Type B pancreatic cell (in vitro differentiated cells): ENCODE data around the gene HOXC4. TPM values are rescaled to one million over a fixed set of nuclear protein-coding genes. Genes with fewer than 3 reads are reported as not detected.

Experiments
- DNase-seq: peaks from one replicate; pipeline ENCODE4 v3.0.0; 2021; ENCODE audit warnings: mixed read lengths; ENCODE audit not compliant: unreplicated experiment; ENCODE audit errors: extremely low spot score
- H3K27ac Mint-ChIP-seq: 2 replicates; pipeline ENCODE4 v1.8.0; 2021; ENCODE audit warnings: mild to moderate bottlenecking, mixed read lengths
- H3K27me3 Mint-ChIP-seq: 2 replicates; pipeline ENCODE4 v1.8.0; 2021; ENCODE audit warnings: mixed read lengths
- H3K36me3 Mint-ChIP-seq: 2 replicates; pipeline ENCODE4 v1.8.0; 2021; ENCODE audit warnings: mixed read lengths
- H3K4me1 Mint-ChIP-seq: one replicate; pipeline ENCODE4 v1.8.0; 2021; ENCODE audit warnings: mixed read lengths; ENCODE audit not compliant: unreplicated experiment
- H3K4me3 Mint-ChIP-seq: 2 replicates; pipeline ENCODE4 v1.8.0; 2021; ENCODE audit warnings: mild to moderate bottlenecking, mixed read lengths
- H3K9me3 Mint-ChIP-seq: 2 replicates; pipeline ENCODE4 v1.8.0; 2021; ENCODE audit warnings: mixed read lengths
- total RNA-seq: library from RNA; stranded (reverse); gene quantifications from 2 replicates; pipeline ENCODE4 v1.2.1, GENCODE V29; 2021; ENCODE audit warnings: low replicate concordance
- TF ChIP-seq, protein P1 (sequence below): fragments of 200-600 bp; sonication (generic); conservative IDR thresholded peaks from 2 replicates; pipeline ENCODE4 v1.5.0; 2021; ENCODE audit warnings: antibody characterized with exemption, mild to moderate bottlenecking

HOXC4 gene
- total RNA-seq, 1 donor from 2014 or later = 47.9 TPM

DNA sequence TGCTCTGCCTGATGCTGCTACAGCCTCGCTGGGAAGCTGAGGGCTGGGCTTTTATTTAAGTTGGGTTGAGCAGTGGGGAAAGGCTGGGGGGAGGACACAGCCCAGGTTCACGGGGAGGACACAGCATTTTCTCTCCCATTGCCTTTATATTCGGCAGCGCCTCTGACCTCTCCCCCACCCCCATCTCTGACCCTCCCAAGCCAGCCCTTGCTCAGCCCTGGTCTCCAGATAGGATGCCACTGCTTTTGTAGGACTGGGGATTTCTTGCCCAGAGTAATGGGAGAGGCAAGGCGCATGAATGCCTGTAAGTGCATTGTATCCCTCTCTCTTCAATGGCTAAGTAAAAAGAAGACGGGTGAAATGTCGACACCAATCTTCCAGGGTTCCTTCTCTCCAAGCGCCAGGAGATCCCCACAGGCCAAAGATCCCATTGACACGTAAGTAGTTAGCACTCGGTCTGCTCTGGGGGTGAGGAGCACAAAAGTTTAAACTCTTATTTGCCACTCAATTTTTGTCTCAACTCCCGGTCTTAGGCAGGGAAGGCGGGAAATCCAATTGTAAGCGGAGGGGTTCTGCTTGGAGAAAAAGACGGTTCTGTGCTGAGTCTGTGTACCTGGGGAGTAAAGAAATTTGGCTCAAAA lies 4.6 kb downstream of the HOXC4 start:
- peaks cover 49% of the 10 kb centered on the region for H3K27me3 Mint-ChIP-seq
- H3K4me3 Mint-ChIP-seq = peak overlapping the region; percentile 89

DNA sequence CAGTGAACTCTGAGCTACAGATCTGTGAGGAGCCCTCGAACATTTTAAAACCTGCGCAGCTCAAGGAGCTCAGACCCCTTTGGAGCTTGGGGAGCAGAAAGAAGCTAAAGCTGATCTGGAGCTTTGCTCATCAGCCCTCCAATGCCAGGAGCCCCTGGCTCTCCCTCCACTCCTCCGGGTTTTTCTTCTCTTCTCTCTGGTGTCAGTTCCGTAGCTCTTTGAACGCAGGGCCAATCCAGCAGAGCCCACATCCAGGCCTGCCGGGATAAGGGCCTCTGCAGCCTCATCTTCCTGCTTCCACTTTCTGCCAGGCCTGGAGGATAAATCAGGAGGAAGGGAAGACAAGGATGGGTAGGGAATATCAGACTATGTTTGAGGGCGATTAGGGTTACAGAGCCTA lies 6.0 kb downstream of the HOXC4 start:
- DNase-seq = no peak
- H3K36me3 Mint-ChIP-seq = peaks cover 30% of the 10 kb centered on the region
- peak overlapping the region; percentile 89 for H3K4me3 Mint-ChIP-seq
- peaks cover 42% of the 10 kb centered on the region for H3K27me3 Mint-ChIP-seq
- no peaks in the 10 kb centered on the region for H3K9me3 Mint-ChIP-seq
- TF ChIP-seq, protein P1, sequence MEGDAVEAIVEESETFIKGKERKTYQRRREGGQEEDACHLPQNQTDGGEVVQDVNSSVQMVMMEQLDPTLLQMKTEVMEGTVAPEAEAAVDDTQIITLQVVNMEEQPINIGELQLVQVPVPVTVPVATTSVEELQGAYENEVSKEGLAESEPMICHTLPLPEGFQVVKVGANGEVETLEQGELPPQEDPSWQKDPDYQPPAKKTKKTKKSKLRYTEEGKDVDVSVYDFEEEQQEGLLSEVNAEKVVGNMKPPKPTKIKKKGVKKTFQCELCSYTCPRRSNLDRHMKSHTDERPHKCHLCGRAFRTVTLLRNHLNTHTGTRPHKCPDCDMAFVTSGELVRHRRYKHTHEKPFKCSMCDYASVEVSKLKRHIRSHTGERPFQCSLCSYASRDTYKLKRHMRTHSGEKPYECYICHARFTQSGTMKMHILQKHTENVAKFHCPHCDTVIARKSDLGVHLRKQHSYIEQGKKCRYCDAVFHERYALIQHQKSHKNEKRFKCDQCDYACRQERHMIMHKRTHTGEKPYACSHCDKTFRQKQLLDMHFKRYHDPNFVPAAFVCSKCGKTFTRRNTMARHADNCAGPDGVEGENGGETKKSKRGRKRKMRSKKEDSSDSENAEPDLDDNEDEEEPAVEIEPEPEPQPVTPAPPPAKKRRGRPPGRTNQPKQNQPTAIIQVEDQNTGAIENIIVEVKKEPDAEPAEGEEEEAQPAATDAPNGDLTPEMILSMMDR = no peak
- peaks cover 65% of the 10 kb centered on the region for H3K4me1 Mint-ChIP-seq
- H3K27ac Mint-ChIP-seq = peak overlapping the region; percentile 83

More for the DNA sequence above, 4.6 kb downstream of the HOXC4 start:
- no peak for DNase-seq
- no peaks in the 10 kb centered on the region for H3K9me3 Mint-ChIP-seq
- peak overlapping the region; percentile 83 for H3K27ac Mint-ChIP-seq
- peaks cover 58% of the 10 kb centered on the region for H3K4me1 Mint-ChIP-seq
- TF ChIP-seq, protein P1 = no peak
- peaks cover 29% of the 10 kb centered on the region for H3K36me3 Mint-ChIP-seq

GRCh38 chr12:54060174-54060974 lies 6.7 kb downstream of the HOXC4 start:
- H3K9me3 Mint-ChIP-seq = no peaks in the 10 kb centered on the region
- H3K4me1 Mint-ChIP-seq = peaks cover 64% of the 10 kb centered on the region
- peak overlapping the region; percentile 83 for H3K27ac Mint-ChIP-seq
- H3K4me3 Mint-ChIP-seq = peak overlapping the region; percentile 89
- no peak for DNase-seq
- H3K36me3 Mint-ChIP-seq = peaks cover 30% of the 10 kb centered on the region
- TF ChIP-seq, protein P1 = no peak
- peaks cover 40% of the 10 kb centered on the region for H3K27me3 Mint-ChIP-seq

DNA sequence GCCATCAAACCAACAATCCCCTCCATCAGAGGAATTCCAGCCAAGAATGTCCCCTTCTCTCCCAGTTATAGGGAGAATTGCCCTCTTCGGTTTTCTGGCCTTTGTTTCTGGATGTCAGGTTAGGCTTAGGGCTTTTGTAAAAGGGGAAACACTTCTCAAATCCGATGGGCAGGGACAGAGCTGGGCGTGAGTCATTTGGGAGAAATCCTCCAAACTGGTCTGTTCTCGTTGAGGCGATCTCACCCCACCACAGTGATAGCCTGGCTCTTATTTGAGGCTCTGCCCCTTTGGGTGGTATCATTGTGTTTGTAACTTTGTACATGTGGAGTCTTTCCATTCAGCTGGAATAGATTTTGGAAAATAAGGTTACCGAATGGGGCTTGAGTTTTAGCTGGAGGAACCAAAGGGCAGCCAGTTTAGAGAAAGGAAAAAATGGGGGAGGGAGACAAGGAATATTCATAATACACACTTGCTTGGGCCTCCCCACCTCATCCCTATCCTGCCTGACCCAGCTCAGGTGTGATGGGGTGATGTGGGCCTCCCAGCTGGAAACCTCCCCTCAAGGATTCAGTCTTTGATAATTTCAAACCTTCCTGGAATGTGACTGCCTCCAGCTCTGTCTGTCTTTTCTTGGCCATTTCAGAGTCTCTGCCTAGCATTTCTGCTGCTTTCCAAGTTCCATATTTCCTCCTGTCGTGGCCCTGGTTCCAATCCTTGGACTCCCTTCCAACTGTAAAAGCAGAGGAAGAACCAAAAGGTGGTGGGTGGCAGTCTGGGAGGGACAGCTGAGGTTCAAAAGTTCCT lies 7.5 kb downstream of the HOXC4 start:
- Mint-ChIP-seq H3K4me1 (peaks cover 61% of the 10 kb centered on the region), H3K9me3 (no peaks in the 10 kb centered on the region), H3K27me3 (peaks cover 35% of the 10 kb centered on the region), H3K27ac (peak overlapping the region; percentile 72), H3K4me3 (peak overlapping the region; percentile 89), H3K36me3 (peaks cover 25% of the 10 kb centered on the region)
- TF ChIP-seq, protein P1 = no peak
- DNase-seq = no peak

- TF ChIP-seq, protein P1 = no peak
- no peaks in the 10 kb centered on the region for H3K9me3 Mint-ChIP-seq
- peaks cover 9% of the 10 kb centered on the region for H3K27me3 Mint-ChIP-seq
- no peak for DNase-seq
- H3K27ac Mint-ChIP-seq = no peak overlapping the region
- H3K4me3 Mint-ChIP-seq = no peak overlapping the region
- peaks cover 34% of the 10 kb centered on the region for H3K36me3 Mint-ChIP-seq
- H3K4me1 Mint-ChIP-seq = peaks cover 53% of the 10 kb centered on the region
Measured at GRCh38 chr12:54065677-54066076, 12.0 kb downstream of the HOXC4 start.
